A549 (cell line): ENCODE measurements around the gene SNTB2.

ENCODE experiments used
- CBX2 ChIP-seq: fragments of 200-600 bp; sonication (generic); IDR thresholded peaks from 2 replicates; pipeline ENCODE4 v1.6.1; 2016; ENCODE audit warnings: low read depth, mild to moderate bottlenecking, borderline replicate concordance
- HMGXB4 ChIP-seq: fragments of 250-450 bp; sonication (Bioruptor Pico); IDR thresholded peaks from 2 replicates; pipeline ENCODE4 v1.5.0; 2021; ENCODE audit warnings: mild to moderate bottlenecking, moderate library complexity, borderline replicate concordance
- MAZ ChIP-seq: fragments of 150-350 bp; IDR thresholded peaks from 2 replicates; pipeline ENCODE4 v1.6.1; 2014; ENCODE audit warnings: antibody characterized with exemption, low read depth, low read length, borderline replicate concordance
- POLR2A ChIP-seq: IDR thresholded peaks from 2 replicates; pipeline ENCODE4 v1.6.1; 2012; ENCODE audit warnings: mild to moderate bottlenecking, low read length
- POLR2AphosphoS2 ChIP-seq: conservative IDR thresholded peaks from 2 replicates; pipeline ENCODE4 v1.6.1; 2012; ENCODE audit warnings: low read length, improper control_type of control experiment, inconsistent platforms
- SMC3 ChIP-seq: fragments of >200 bp; sonication (Bioruptor Twin); formaldehyde crosslinking; IDR thresholded peaks from 3 replicates; pipeline ENCODE4 v1.6.1; 2018; ENCODE audit warnings: inconsistent platforms
- TF ChIP-seq, protein P1 (sequence below): fragments of >200 bp; sonication (Bioruptor Twin); formaldehyde crosslinking; IDR thresholded peaks from 3 replicates; pipeline ENCODE4 v1.5.1; 2016

GRCh38 chr16:69253870-69254341, 66.9 kb downstream of the SNTB2 start:
- TF ChIP-seq, protein P1, sequence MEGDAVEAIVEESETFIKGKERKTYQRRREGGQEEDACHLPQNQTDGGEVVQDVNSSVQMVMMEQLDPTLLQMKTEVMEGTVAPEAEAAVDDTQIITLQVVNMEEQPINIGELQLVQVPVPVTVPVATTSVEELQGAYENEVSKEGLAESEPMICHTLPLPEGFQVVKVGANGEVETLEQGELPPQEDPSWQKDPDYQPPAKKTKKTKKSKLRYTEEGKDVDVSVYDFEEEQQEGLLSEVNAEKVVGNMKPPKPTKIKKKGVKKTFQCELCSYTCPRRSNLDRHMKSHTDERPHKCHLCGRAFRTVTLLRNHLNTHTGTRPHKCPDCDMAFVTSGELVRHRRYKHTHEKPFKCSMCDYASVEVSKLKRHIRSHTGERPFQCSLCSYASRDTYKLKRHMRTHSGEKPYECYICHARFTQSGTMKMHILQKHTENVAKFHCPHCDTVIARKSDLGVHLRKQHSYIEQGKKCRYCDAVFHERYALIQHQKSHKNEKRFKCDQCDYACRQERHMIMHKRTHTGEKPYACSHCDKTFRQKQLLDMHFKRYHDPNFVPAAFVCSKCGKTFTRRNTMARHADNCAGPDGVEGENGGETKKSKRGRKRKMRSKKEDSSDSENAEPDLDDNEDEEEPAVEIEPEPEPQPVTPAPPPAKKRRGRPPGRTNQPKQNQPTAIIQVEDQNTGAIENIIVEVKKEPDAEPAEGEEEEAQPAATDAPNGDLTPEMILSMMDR: no peak
- no peak for TF ChIP-seq CBX2
- no peak for TF ChIP-seq MAZ
- TF ChIP-seq HMGXB4 (CRISPR knock-in tag): no peak
- TF ChIP-seq POLR2AphosphoS2: no peak
- no peak for TF ChIP-seq POLR2A
- TF ChIP-seq SMC3: no peak
